Cortex of kidney (tissue), 1 donor: ENCODE results near the gene CBLC.

Source experiments
- DNase-seq: peaks from one replicate; lab custom pipeline; 2025; lab: John Stamatoyannopoulos, UW

Gene CBLC

DNA sequence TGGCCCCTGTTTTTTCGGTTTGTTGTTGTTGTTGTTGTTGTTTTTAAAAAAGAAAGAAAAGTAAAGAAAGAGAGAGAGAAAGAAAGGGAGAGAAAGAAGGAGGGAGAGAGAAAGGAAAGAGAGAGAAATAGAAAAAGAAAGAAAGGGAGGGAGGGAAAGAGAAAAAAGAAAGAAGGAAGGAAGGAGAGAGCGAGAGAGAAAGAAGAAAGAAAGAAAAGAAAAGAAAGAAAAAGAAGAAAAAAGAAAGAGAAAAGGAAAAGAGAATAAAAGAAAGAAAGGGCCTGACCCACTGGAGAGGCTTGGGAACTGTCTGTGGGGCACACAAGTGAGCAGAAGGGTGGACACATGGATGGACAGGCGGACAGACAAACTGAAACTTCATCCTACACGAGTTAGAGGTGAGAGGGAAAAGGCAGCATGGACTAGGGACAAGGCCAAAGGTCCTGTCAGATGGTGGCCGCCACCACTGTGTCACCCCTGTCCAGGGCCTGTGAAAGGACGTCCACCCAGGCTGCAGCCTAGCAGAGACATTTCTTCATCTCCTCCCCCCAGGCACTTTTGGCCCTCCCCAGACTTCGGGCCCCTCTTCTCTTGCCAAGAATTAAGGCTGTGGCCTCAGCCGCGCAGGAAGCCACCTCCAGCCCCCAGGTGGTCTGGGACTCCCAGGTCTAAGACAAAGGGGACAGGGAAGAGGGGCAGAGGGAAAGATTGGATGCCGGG lies 22.1 kb downstream of the CBLC start:
- no peak for DNase-seq

DNA sequence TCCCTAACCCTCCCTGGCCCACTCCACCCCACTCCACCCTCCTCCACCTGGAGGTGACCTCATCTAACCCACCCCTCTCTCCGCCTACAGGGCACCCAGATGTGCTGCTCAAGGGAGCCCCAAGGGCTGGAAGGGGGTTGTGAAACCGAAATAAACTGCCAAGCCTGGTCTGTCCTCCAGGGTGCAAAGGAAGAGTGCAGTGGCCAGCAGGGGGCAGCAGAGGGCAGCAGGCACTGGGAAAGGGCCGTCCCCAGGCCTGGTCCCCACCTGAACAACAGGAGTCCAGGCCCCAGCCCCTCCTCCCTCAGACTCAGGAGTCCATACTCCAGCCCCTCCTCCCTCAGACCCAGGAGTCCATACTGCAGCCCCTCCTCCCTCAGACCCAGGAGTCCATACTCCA lies 22.8 kb downstream of the CBLC start:
- no peak for DNase-seq

DNA sequence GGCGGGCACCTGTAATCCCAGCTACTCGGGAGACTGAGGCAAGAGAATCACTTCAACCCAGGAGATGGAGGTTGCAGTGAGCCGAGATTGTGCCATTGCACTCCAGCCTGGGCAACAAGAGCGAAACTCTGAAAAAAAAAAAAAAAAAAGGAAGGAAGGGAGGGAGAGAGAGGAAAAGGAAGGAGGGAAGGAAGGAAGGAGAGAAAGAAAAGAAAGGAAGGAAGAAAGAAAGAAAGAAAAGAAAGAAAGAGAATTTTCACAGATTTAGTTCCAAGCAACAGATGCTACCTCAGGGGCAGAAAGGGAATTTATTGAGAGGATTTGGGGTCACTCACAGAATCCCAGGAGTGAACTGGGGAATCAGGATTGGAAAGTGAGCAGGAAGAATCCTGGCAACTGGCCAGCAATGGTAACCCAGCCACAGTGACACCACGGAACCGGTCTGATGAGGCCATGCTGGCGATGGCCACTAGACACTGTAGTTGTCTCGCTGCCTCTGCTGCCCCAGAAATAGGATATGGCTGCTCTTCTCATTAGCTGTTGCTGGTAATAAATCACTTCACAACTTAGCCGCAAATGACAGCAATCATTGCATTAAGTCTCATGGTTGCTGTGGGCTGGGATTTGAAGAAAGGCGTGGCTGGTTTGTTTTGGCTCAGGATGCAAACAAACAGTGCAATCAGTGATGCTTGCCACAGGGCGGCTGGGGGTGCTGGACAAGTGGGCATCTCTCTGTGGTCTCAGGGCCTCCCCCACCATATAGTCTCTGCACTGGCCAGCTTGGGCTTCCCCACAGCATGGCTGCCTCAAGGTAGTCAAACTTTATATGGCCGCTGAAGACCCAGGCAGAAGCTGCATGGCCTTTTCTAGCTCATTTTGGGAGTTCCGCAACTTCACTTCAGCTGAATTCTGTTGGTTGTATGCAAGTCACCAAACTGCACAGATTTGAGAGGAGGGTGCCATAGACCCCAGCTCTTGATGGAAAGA lies 26.0 kb downstream of the CBLC start:
- no peak for DNase-seq

DNA sequence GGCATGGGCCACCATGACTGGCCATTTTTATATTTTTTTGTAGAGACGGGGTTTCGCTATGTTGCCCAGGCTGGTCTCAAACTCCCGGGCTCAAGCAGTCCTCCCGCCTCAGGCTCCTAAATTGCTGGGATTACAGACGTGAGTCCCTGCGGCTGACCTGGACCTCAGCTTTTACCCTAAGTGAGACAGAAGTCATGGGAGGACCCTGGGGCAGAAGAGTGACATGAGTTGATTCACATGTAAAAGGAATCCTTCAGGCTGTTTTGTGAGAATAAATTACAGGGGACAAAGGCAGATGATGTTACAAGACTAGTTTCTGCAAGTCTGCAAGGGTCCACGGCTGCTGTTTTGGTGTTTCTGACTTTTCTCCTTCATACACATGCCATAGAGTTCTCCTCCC lies 28.6 kb downstream of the CBLC start:
- DNase-seq, result no peak

DNA sequence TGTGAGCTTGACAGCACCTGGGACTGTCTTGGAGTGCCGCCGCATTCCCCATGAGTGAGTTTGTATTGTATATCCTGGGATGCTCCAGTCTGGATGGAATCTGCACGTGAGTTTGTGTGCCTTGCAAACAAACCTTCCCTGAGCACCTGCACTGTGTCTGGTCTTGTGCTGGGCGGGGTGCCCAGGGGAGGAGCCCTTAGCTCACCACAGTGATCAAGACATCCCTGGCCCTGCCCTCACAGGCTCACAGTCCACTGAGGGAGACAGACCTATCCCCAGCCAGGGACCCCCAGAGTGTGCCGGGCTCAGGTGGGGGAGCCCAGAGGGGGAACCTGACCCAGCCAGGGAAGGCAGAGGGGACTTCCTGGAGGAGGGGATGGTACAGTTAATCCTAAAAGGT lies 29.5 kb downstream of the CBLC start:
- no peak for DNase-seq

- DNase-seq, result no peak
Observed at GRCh38 chr19:44807652-44808462, 30.2 kb downstream of the CBLC start.

DNA sequence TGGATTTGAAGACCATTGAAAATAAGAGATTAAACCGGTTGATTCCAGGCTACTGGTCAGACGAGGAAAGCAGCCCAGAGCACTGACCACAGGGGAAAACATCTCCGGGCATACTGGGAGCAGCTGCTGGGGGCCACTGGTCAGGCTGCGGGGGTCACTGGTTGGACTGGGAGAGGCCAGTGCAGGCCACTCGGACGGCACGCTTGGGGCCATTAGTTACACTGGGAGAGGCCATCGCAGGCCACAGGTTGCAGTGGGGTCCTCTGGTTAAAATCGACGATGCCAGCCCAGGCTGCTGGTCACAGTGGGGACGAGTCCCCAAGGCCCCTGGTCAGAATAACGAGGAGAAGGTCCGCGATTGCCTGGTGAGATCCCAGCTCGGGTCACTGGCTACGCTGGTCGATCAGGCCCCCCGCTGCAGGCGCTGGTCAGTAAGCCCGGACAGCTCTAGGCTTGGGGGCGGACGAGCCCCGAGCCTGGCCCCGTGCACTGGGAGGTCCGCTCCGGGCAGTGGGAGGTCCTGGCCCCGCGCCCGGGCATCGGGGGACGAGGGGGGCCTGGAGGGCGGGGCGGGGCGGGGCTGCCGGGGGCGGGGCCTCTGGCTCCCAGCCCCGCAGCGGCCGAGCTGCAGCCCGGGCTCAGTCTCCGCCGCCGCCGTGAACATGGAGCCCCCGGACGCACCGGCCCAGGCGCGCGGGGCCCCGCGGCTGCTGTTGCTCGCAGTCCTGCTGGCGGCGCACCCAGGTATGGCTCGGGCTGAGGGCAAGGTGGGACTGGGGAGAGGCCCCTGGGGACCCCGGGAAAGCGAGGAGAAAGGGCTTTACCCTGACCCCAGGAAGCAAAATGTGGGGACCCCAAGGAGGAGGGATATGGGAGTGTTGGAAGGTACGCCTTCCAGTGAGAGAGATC lies 31.0 kb downstream of the CBLC start, which contains the start of gene BCAM:
Gene BCAM, plus strand, starts transcription at position 641 of the 909 bp plus-strand sequence. Its CDS starts 22 bp downstream, at position 663.
- DNase-seq, result no peak

DNA sequence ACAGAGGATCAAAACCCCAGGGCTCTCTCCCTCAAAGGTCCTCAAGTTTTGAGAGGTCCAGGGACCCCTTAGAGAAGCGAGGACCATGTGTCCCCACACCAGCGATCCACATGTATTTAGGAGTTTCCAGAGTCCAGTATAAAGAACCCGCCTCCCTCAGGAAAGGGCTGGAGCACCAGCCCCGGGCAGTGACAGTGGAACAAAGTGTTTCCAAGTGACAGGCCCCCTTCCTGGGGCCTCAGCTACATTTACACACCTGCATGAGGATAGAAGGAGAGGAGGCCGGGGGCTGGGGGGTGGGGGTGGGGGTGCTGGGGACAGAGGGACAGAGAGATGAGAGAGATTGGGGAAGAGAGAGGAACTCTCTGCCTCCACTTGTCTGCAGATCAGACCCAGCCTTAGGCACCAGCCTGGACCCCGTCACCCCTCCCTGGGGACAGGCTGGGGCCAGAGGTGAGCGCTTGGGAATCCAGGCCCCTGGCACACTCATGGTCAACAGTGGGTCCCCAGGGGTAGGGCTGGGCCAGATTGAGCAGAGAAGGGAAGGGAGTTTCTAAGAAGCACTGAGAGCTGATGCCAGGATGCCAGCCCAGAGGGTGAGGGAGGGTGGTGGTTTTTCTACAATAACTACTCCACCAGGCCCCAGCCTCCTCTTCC lies 32.0 kb downstream of the CBLC start:
- DNase-seq, result no peak

- DNase-seq, result no peak
Observed at GRCh38 chr19:44810234-44811121, 32.8 kb downstream of the CBLC start.

- DNase-seq, result no peak
Observed at GRCh38 chr19:44811122-44811419, 33.4 kb downstream of the CBLC start.

GRCh38 chr19:44812142-44812718 lies 34.5 kb downstream of the CBLC start:
- no peak for DNase-seq

DNA sequence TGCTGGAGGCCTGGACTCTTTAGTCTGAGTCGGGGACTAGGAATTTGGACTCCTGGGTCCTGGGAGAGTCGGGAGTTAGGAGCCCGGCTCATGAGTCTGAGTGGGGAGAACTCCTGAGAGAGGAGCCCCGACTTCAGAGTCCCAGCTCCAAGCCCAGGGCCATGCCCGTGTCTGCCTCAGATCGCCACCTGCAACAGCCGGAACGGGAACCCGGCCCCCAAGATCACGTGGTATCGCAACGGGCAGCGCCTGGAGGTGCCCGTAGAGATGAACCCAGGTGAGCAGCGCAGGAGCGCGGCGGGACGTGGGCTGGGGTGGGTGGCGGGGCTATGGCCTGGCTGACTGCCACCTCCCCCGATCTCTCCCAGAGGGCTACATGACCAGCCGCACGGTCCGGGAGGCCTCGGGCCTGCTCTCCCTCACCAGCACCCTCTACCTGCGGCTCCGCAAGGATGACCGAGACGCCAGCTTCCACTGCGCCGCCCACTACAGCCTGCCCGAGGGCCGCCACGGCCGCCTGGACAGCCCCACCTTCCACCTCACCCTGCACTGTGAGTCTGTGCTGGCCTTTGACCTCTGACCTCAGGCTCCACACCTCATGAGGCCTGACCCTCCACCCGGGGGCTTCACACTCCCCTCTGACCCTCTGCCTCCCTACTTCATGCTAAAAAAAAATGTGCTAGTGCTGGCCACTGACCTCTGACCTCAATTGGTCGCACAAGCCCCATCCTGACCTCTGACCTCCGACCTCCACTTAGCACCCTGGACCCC lies 35.6 kb downstream of the CBLC start:
- DNase-seq, result no peak

GRCh38 chr19:44813841-44814470 lies 36.3 kb downstream of the CBLC start:
- no peak for DNase-seq

GRCh38 chr19:44814517-44814916 lies 36.8 kb downstream of the CBLC start:
- no peak for DNase-seq

DNA sequence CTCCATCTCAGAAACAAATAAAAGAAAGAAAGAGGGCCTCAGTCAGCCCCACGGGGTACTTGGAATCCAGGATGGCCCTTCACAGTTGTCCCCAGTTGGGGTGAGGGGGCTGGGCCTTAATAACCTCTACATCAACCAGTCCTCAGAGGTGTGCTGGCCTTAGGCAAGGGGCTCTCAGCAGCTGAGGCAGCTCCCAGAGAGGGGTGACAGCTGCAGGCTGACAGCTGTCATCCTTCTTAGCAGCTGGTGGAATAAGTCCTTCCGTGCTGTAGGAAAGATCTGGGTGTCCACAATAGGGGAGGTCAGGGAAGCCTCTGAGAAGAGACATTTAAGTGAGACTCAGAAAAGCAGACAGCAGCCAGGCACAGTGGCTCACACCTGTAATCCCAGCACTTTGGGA lies 38.6 kb downstream of the CBLC start:
- DNase-seq, result no peak

DNA sequence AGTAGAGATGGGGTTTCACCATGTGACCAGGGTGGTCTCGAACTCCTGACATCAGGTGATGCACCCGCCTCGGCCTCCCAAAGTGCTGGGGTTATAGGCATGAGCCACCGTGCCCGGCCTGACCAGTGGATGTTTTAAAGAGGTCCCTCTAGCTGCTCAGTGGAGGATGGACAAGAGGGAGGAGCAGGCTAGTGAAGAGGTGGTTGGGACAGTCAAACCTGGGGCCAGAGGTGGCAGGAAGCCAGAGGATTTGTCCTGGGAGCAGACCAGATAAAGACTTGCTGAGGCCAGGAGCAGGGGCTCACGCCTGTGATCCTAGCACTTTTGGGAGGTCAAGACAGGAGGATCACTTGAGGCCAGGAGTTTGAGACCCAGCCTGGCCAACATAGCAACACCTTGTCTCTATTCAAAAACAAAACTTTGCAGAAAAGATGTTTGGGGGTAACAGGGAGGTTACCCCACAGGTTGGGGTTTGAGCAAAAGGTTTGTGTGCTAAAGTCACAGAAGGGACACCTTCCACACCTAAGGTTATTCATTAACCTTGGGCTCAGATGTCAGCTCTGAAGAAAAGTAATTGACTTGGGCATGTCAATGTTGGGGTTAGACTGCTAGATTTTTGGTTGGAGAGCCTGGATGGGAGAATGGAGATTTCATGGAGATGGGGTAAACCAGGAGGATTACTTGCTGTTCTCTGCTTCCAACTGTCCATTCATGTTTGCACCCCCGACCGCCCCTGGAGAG lies 40.2 kb downstream of the CBLC start:
- DNase-seq, result no peak

DNA sequence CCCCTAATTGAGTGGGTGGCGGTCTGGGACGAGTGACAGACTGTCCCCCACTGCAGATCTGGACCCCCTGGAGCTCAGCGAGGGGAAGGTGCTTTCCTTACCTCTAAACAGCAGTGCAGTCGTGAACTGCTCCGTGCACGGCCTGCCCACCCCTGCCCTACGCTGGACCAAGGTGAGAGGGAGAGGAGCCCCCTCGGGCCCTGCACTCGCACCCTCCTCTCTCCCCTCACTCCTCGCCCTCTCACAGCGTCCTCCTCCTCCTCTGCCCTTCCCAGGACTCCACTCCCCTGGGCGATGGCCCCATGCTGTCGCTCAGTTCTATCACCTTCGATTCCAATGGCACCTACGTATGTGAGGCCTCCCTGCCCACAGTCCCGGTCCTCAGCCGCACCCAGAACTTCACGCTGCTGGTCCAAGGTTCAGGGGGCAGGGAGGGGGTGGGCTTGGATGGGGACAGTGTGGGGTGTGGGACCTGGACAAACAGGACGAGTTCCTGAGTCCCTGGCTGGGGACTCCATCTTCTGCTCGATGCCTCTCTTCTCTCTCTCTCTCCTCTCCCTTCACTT lies 40.9 kb downstream of the CBLC start:
- DNase-seq, result no peak
